GM23338 (cell line): ENCODE data around the gene CMSS1. TPM values are rescaled to one million over a fixed set of nuclear protein-coding genes. Genes with fewer than 3 reads are reported as not detected.

Experiments used
- ATAC-seq: fragments of 200-7000 bp; cut with Tn5 transposase; 3 replicates; pipeline ENCODE4 v1.9.1; 2020
- DNase-seq: peaks from one replicate; pipeline ENCODE4 v3.0.0-alpha.2; 2015; ENCODE audit warnings: low spot score
- H2AFZ ChIP-seq: fragments of 200-600 bp; sonication (generic); 2 replicates; pipeline ENCODE4 v1.8.0; 2016; ENCODE audit warnings: antibody characterized with exemption, mild to moderate bottlenecking, moderate library complexity
- H3F3A ChIP-seq: fragments of 200-600 bp; sonication (generic); replicated peaks from 2 replicates; pipeline ENCODE4 v1.8.0; 2017; ENCODE audit warnings: antibody characterized with exemption, mixed run types, low read depth
- H3K27ac ChIP-seq: fragments of 200-600 bp; sonication (generic); 2 replicates; pipeline ENCODE4 v1.6.1; 2016; ENCODE audit warnings: low read depth
- H3K27me3 ChIP-seq: fragments of 200-600 bp; sonication (generic); 2 replicates; pipeline ENCODE4 v1.8.0; 2016; ENCODE audit warnings: mild to moderate bottlenecking, mixed run types, moderate library complexity; ENCODE audit not compliant: insufficient read depth
- H3K36me3 ChIP-seq: fragments of 200-600 bp; sonication (generic); 2 replicates; pipeline ENCODE4 v1.8.0; 2016; ENCODE audit warnings: mild to moderate bottlenecking; ENCODE audit not compliant: insufficient read depth
- H3K4me1 ChIP-seq: fragments of 200-600 bp; sonication (generic); 2 replicates; pipeline ENCODE4 v1.8.0; 2016; ENCODE audit warnings: mild to moderate bottlenecking, moderate library complexity; ENCODE audit not compliant: insufficient read depth
- H3K4me2 ChIP-seq: fragments of 200-600 bp; sonication (generic); 2 replicates; pipeline ENCODE4 v1.7.1; 2017; ENCODE audit warnings: mixed run types
- H3K4me3 ChIP-seq: fragments of 200-600 bp; sonication (generic); 2 replicates; pipeline ENCODE4 v1.6.1; 2016; ENCODE audit warnings: mixed run types
- H3K79me2 ChIP-seq: fragments of 200-600 bp; sonication (generic); replicated peaks from 2 replicates; pipeline ENCODE4 v1.8.0; 2017; ENCODE audit warnings: mild to moderate bottlenecking; ENCODE audit not compliant: insufficient read depth
- H3K9me2 ChIP-seq: fragments of 200-600 bp; sonication (generic); 2 replicates; pipeline ENCODE4 v1.8.0; 2017; ENCODE audit not compliant: insufficient read depth
- H4K20me1 ChIP-seq: fragments of 200-600 bp; sonication (generic); replicated peaks from 2 replicates; pipeline ENCODE4 v1.8.0; 2017; ENCODE audit warnings: mild to moderate bottlenecking; ENCODE audit not compliant: insufficient read depth
- H3K27ac Mint-ChIP-seq: 2 replicates; pipeline ENCODE4 v1.8.0; 2020; ENCODE audit warnings: inconsistent platforms, mild to moderate bottlenecking, moderate library complexity, mixed read lengths
- H3K27me3 Mint-ChIP-seq: 3 replicates; pipeline ENCODE4 v1.8.0; 2022; ENCODE audit warnings: low read depth, mild to moderate bottlenecking, moderate library complexity, mixed read lengths, inconsistent platforms; ENCODE audit not compliant: insufficient read depth, poor library complexity
- H3K36me3 Mint-ChIP-seq: 3 replicates; pipeline ENCODE4 v1.8.0; 2021; ENCODE audit warnings: low read depth, mild to moderate bottlenecking, inconsistent platforms, moderate library complexity, mixed read lengths
- H3K4me1 Mint-ChIP-seq: 3 replicates; pipeline ENCODE4 v1.8.0; 2020; ENCODE audit warnings: mild to moderate bottlenecking, inconsistent platforms, mixed read lengths
- H3K4me3 Mint-ChIP-seq: 3 replicates; pipeline ENCODE4 v1.8.0; 2021; ENCODE audit warnings: moderate library complexity, mild to moderate bottlenecking, inconsistent platforms, mixed read lengths
- H3K9me3 Mint-ChIP-seq: 3 replicates; pipeline ENCODE4 v1.8.0; 2020; ENCODE audit warnings: moderate library complexity, mild to moderate bottlenecking, inconsistent platforms, mixed read lengths
- CREB1 ChIP-seq: fragments of 250-450 bp; sonication (Bioruptor Pico); IDR thresholded peaks from 2 replicates; pipeline ENCODE4 v1.5.0; 2020; ENCODE audit warnings: low read depth, mild to moderate bottlenecking, moderate library complexity
- CTCF ChIP-seq, 2 experiments: fragments of 200-600 bp in 1 of 2; sonication (generic) in 1 of 2; conservative IDR thresholded peaks; 2 replicates each; pipeline versions ENCODE4 v1.5.1 to v1.6.1; 2016 to 2017; ENCODE audit warnings: antibody characterized with exemption in 2 of 2, low read depth in 2 of 2, mild to moderate bottlenecking in 2 of 2, moderate library complexity in 1 of 2
- ETS1 ChIP-seq: IDR thresholded peaks from 2 replicates; pipeline ENCODE4 v1.6.1; 2016; ENCODE audit warnings: antibody characterized with exemption
- EZH2 ChIP-seq: fragments of 200-600 bp; sonication (generic); IDR thresholded peaks from one replicate; pipeline ENCODE4 v1.8.0; 2017; ENCODE audit warnings: antibody characterized with exemption, mild to moderate bottlenecking, low read depth; ENCODE audit not compliant: unreplicated experiment
- EZH2phosphoT487 ChIP-seq: fragments of 200-600 bp; sonication (generic); IDR thresholded peaks from one replicate; pipeline ENCODE4 v1.8.1; 2018; ENCODE audit warnings: antibody characterized with exemption; ENCODE audit not compliant: unreplicated experiment
- JUNB ChIP-seq: IDR thresholded peaks from one replicate; pipeline ENCODE4 v1.6.1; 2016; ENCODE audit warnings: antibody characterized with exemption; ENCODE audit not compliant: unreplicated experiment
- NANOG ChIP-seq: IDR thresholded peaks from 2 replicates; pipeline ENCODE4 v1.6.1; 2016; ENCODE audit warnings: antibody characterized with exemption, borderline replicate concordance
- POLR2AphosphoS5 ChIP-seq: IDR thresholded peaks from 2 replicates; pipeline ENCODE4 v1.6.1; 2016; ENCODE audit warnings: antibody characterized with exemption, low read depth
- REST ChIP-seq: IDR thresholded peaks from one replicate; pipeline ENCODE4 v1.6.1; 2018; ENCODE audit warnings: antibody characterized with exemption; ENCODE audit not compliant: unreplicated experiment
- ZNF114 ChIP-seq: fragments of 250-450 bp; sonication (Bioruptor Pico); IDR thresholded peaks from 2 replicates; pipeline ENCODE4 v1.5.0; 2020; ENCODE audit warnings: mild to moderate bottlenecking, moderate library complexity
- ZNF331 ChIP-seq: fragments of 250-450 bp; sonication (Bioruptor Pico); IDR thresholded peaks from 2 replicates; pipeline ENCODE4 v1.5.0; 2020; ENCODE audit warnings: low read depth, mild to moderate bottlenecking, moderate library complexity
- ZNF462 ChIP-seq: fragments of 250-450 bp; sonication (Bioruptor Pico); IDR thresholded peaks from 2 replicates; pipeline ENCODE4 v1.5.0; 2020; ENCODE audit warnings: mild to moderate bottlenecking, moderate library complexity
- polyA plus RNA-seq: library from polyadenylated mRNA; unstranded; fragments of >200 nt; fragmentation: Nextera tagmentation; extraction: Ambion mirVana; gene quantifications from 2 replicates; pipeline ENCODE4 v1.2.1, GENCODE V29; 2016
- total RNA-seq: library from RNA; depleted of rRNA; stranded (reverse); fragments of >200 nt; shearing (Covaris generic); gene quantifications from 2 replicates; pipeline ENCODE4 v1.2.3, GENCODE V29; 2014

CMSS1 gene
- total and polyA plus RNA-seq, 2 experiments from 2014 or later = 39.4 to 187 TPM

- no peak for TF ChIP-seq ZNF462 (CRISPR knock-in tag)
- no peak for TF ChIP-seq ZNF331 (CRISPR knock-in tag)
- TF ChIP-seq NANOG = no peak
Observed at GRCh38 chr3:100214574-100214964, 396.9 kb downstream of the CMSS1 start (continued).

- ATAC-seq (no peak), DNase-seq (no peak)
- Mint-ChIP-seq H3K27me3 (peaks cover 8% of the 10 kb centered on the region), H3K36me3 (peaks cover 14% of the 10 kb centered on the region; the same call in 2 of the 3 replicates), H3K27ac (no peak overlapping the region), H3K4me1 (peaks cover 5% of the 10 kb centered on the region), H3K9me3 (peaks cover 21% of the 10 kb centered on the region), H3K4me3 (no peak overlapping the region)
- Histone ChIP-seq H3K4me1 (peaks cover 3% of the 10 kb centered on the region), H4K20me1 (no peaks in the 10 kb centered on the region), H3K27ac (no peak overlapping the region), H3K27me3 (no peaks in the 10 kb centered on the region), H3K36me3 (no peaks in the 10 kb centered on the region; the same call in 1 of the 2 replicates), H2AFZ (peak overlapping the region; percentile 57; the same call in 1 of the 2 replicates), H3K9me2 (no peaks in the 10 kb centered on the region), H3K79me2 (no peaks in the 10 kb centered on the region), H3K4me3 (no peak overlapping the region), H3K4me2 (no peak overlapping the region), H3F3A (0 out of 2 replicates have a peak, but pooled peaks cover 2% of the 10 kb centered on the region)
- TF ChIP-seq EZH2phosphoT487 = no peak
- TF ChIP-seq REST = no peak
- no peak for TF ChIP-seq ETS1
- TF ChIP-seq CREB1 = no peak
- TF ChIP-seq EZH2 = no peak
- TF ChIP-seq JUNB = no peak
- no peak for TF ChIP-seq ZNF331 (CRISPR knock-in tag)
- no peak for TF ChIP-seq CTCF (conservative IDR thresholded peaks at IDR 0.05; ENCODE audit: low read depth in 2 of 2)
- no peak for TF ChIP-seq POLR2AphosphoS5
- no peak for TF ChIP-seq ZNF114
- TF ChIP-seq NANOG = no peak
Observed at GRCh38 chr3:100216713-100217112, 399.1 kb downstream of the CMSS1 start.
